HepG2 (cell line): ENCODE results near the gene ATG4D. TPM values are rescaled to one million over a fixed set of nuclear protein-coding genes. Genes with fewer than 3 reads are reported as not detected.

Experiments used
- ATRX ChIP-seq: sonication (generic); formaldehyde crosslinking; IDR thresholded peaks from 2 replicates; pipeline ENCODE4 v1.4.0; 2020; ENCODE audit warnings: missing genetic modification reagents, borderline replicate concordance
- DR1 ChIP-seq: sonication (generic); formaldehyde crosslinking; IDR thresholded peaks from 2 replicates; pipeline ENCODE4 v1.8.0; 2021; ENCODE audit warnings: mild to moderate bottlenecking, missing genetic modification reagents, inconsistent platforms
- E2F5 ChIP-seq: sonication (generic); formaldehyde crosslinking; conservative IDR thresholded peaks from 2 replicates; pipeline ENCODE4 v1.4.0; 2020; ENCODE audit warnings: missing genetic modification reagents
- HCFC1 ChIP-seq: fragments of 150-350 bp; IDR thresholded peaks from 2 replicates; pipeline ENCODE4 v1.6.1; 2014; ENCODE audit warnings: low read depth, low read length
- HNF4G ChIP-seq, 2 experiments: sonication (generic) in 1 of 2; formaldehyde crosslinking in 1 of 2; IDR thresholded peaks; 2 replicates each; pipeline versions ENCODE4 v1.4.0 to v1.6.1; 2011 to 2020; ENCODE audit warnings: borderline replicate concordance in 2 of 2, low read depth in 2 of 2, mild to moderate bottlenecking in 2 of 2, low read length in 1 of 2, missing genetic modification reagents in 1 of 2, moderate library complexity in 1 of 2
- HNRNPL ChIP-seq: fragments of 200-400 bp; formaldehyde crosslinking; IDR thresholded peaks from 2 replicates; pipeline ENCODE4 v1.6.1; 2017; ENCODE audit warnings: mild to moderate bottlenecking, low read depth, low read length
- HNRNPLL ChIP-seq: fragments of 200-400 bp; formaldehyde crosslinking; IDR thresholded peaks from 2 replicates; pipeline ENCODE4 v1.6.1; 2017; ENCODE audit warnings: mild to moderate bottlenecking, low read depth, low read length; ENCODE audit not compliant: poor library complexity, severe bottlenecking
- KAT7 ChIP-seq: IDR thresholded peaks from 2 replicates; pipeline ENCODE4 v1.6.1; 2018; ENCODE audit warnings: borderline replicate concordance, missing compliant biosample characterization
- KLF9 ChIP-seq: IDR thresholded peaks from 2 replicates; pipeline ENCODE4 v1.6.1; 2016; ENCODE audit warnings: low read depth
- PHF20 ChIP-seq: sonication (generic); formaldehyde crosslinking; IDR thresholded peaks from 2 replicates; pipeline ENCODE4 v1.5.0; 2020; ENCODE audit warnings: mild to moderate bottlenecking, missing genetic modification reagents
- POLR2AphosphoS5 ChIP-seq: IDR thresholded peaks from 2 replicates; pipeline ENCODE4 v1.6.1; 2012; ENCODE audit warnings: low read depth, low read length
- PRDM15 ChIP-seq: sonication (generic); formaldehyde crosslinking; IDR thresholded peaks from 2 replicates; pipeline ENCODE4 v1.4.0; 2020; ENCODE audit warnings: missing genetic modification reagents
- RAD51 ChIP-seq: fragments of 450-650 bp; IDR thresholded peaks from 2 replicates; pipeline ENCODE4 v1.6.1; 2016; ENCODE audit warnings: borderline replicate concordance
- RFXANK ChIP-seq: IDR thresholded peaks from 2 replicates; pipeline ENCODE4 v1.6.1; 2016
- ZBTB38 ChIP-seq: sonication (generic); formaldehyde crosslinking; IDR thresholded peaks from 2 replicates; pipeline ENCODE4 v1.5.1; 2020; ENCODE audit warnings: mild to moderate bottlenecking, missing genetic modification reagents
- ZBTB4 ChIP-seq: sonication (generic); formaldehyde crosslinking; IDR thresholded peaks from 2 replicates; pipeline ENCODE4 v1.4.0; 2020; ENCODE audit warnings: missing genetic modification reagents, mild to moderate bottlenecking, borderline replicate concordance
- ZEB1 ChIP-seq: IDR thresholded peaks from 2 replicates; pipeline ENCODE4 v1.6.1; 2012; ENCODE audit warnings: mild to moderate bottlenecking, low read depth, inconsistent platforms; ENCODE audit not compliant: insufficient replicate concordance
- ZFP1 ChIP-seq: IDR thresholded peaks from 2 replicates; pipeline ENCODE4 v1.6.1; 2016
- ZFP62 ChIP-seq: sonication (generic); formaldehyde crosslinking; IDR thresholded peaks from 2 replicates; pipeline ENCODE4 v1.4.0; 2020; ENCODE audit warnings: missing genetic modification reagents
- ZNF274 ChIP-seq: sonication (generic); formaldehyde crosslinking; IDR thresholded peaks from 2 replicates; pipeline ENCODE4 v1.5.1; 2020; ENCODE audit warnings: mild to moderate bottlenecking, missing genetic modification reagents
- ZNF44 ChIP-seq: sonication (generic); formaldehyde crosslinking; IDR thresholded peaks from 2 replicates; pipeline ENCODE4 v1.5.1; 2020; ENCODE audit warnings: mild to moderate bottlenecking, missing genetic modification reagents
- ZNF788 ChIP-seq: sonication (generic); formaldehyde crosslinking; IDR thresholded peaks from 2 replicates; pipeline ENCODE4 v1.5.0; 2020; ENCODE audit warnings: mild to moderate bottlenecking, missing genetic modification reagents, borderline replicate concordance
- ZSCAN29 ChIP-seq: sonication (generic); formaldehyde crosslinking; conservative IDR thresholded peaks from 2 replicates; pipeline ENCODE4 v1.4.0; 2020; ENCODE audit warnings: mild to moderate bottlenecking, missing genetic modification reagents
- polyA plus RNA-seq, 8 experiments: library from polyadenylated mRNA; depleted of rRNA in 3 of 8; stranded (reverse) in 7 of 8; unstranded in 1 of 8; fragments of >200 nt; fragmentation: Illumina TruSeq in 4 of 8; extraction: Trizol in 4 of 8; gene quantifications; 2 replicates each; pipeline versions ENCODE4 v1.2.1 to v1.2.3, GENCODE V29; 2011 to 2016; ENCODE audit warnings: low read depth in 4 of 8, missing spikeins in 1 of 8, mixed read lengths in 1 of 8; ENCODE audit not compliant: insufficient read depth in 1 of 8
- total RNA-seq, 5 experiments: library from RNA; depleted of rRNA; stranded (reverse); fragments of >200 nt; fragmentation: Illumina TruSeq; extraction: Trizol; gene quantifications; 2 replicates each; pipeline ENCODE4 v1.2.3, GENCODE V29; 2016; ENCODE audit warnings: low read depth in 1 of 5

ATG4D gene
- total and polyA plus RNA-seq, 2 of the 13 experiments (the other 11 are each of a cell fraction or from before 2014, with no cell fraction given), result 17.8 to 19.0 TPM

- no peak for TF ChIP-seq PHF20 (CRISPR knock-in tag)
- TF ChIP-seq HCFC1, result no peak
- TF ChIP-seq ZBTB38 (CRISPR knock-in tag), result no peak; the same call in 1 of the 2 replicates
- TF ChIP-seq ZFP1 (CRISPR knock-in tag), result no peak
- TF ChIP-seq ZNF274 (CRISPR knock-in tag), result no peak
- TF ChIP-seq E2F5 (CRISPR knock-in tag), result no peak
- TF ChIP-seq ZNF44 (CRISPR knock-in tag), result no peak
- TF ChIP-seq HNRNPLL, result peak; percentile 42
- TF ChIP-seq KAT7, result no peak
- no peak for TF ChIP-seq RFXANK (CRISPR knock-in tag)
- no peak for TF ChIP-seq ZFP62
- TF ChIP-seq ATRX (CRISPR knock-in tag), result no peak
- TF ChIP-seq RAD51, result no peak
- no peak for TF ChIP-seq ZEB1
- 0 out of 2 replicates have a peak, but pooled peaks have one; percentile 21 for TF ChIP-seq ZBTB4 (CRISPR knock-in tag)
- TF ChIP-seq ZNF788, result no peak
- no peak for TF ChIP-seq HNF4G (IDR thresholded peaks at IDR 0.05; ENCODE audit: borderline replicate concordance, low read depth, low read length)
- no peak for TF ChIP-seq HNF4G (CRISPR knock-in tag; IDR thresholded peaks at IDR 0.05; ENCODE audit: borderline replicate concordance, low read depth)
- TF ChIP-seq POLR2AphosphoS5, result no peak
- 0 out of 2 replicates have a peak, but pooled peaks have one; percentile 32 for TF ChIP-seq HNRNPL
- TF ChIP-seq PRDM15, result no peak
- TF ChIP-seq KLF9 (CRISPR knock-in tag), result no peak
- no peak for TF ChIP-seq ZSCAN29
- no peak for TF ChIP-seq DR1 (CRISPR knock-in tag)
These were observed 33.4 kb upstream of the ATG4D start (continued) for GRCh38 chr19:10510301-10510802.
